ENCODE measurements around the gene PHF2. TPM values are rescaled to one million over a fixed set of nuclear protein-coding genes. Genes with fewer than 3 reads are reported as not detected.

PHF2 gene
- total and polyA plus RNA-seq, 2 of the 8 experiments (the other 6 are each of a cell fraction or from before 2014, with no cell fraction given): 3.4 to 9.4 TPM

DNA sequence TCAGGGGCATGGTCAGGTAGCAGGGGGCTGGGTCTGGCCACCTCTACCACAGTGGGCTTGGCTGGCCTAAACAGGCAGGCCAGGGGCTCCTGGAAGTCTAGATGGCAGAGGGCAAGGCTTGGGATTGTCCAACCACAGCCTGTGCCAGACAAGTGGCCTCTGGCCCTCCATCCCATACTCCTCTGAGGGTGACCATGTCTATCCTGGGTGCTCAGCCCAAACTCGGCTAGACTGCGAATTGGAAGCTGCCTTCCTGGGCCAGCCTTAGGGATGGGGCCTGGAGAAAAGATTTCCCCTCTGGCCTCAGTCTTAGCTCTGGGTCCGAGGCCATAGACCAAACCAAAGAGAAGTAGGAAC lies 110.5 kb downstream of the PHF2 start (continued):
- TF ChIP-seq, protein P1, sequence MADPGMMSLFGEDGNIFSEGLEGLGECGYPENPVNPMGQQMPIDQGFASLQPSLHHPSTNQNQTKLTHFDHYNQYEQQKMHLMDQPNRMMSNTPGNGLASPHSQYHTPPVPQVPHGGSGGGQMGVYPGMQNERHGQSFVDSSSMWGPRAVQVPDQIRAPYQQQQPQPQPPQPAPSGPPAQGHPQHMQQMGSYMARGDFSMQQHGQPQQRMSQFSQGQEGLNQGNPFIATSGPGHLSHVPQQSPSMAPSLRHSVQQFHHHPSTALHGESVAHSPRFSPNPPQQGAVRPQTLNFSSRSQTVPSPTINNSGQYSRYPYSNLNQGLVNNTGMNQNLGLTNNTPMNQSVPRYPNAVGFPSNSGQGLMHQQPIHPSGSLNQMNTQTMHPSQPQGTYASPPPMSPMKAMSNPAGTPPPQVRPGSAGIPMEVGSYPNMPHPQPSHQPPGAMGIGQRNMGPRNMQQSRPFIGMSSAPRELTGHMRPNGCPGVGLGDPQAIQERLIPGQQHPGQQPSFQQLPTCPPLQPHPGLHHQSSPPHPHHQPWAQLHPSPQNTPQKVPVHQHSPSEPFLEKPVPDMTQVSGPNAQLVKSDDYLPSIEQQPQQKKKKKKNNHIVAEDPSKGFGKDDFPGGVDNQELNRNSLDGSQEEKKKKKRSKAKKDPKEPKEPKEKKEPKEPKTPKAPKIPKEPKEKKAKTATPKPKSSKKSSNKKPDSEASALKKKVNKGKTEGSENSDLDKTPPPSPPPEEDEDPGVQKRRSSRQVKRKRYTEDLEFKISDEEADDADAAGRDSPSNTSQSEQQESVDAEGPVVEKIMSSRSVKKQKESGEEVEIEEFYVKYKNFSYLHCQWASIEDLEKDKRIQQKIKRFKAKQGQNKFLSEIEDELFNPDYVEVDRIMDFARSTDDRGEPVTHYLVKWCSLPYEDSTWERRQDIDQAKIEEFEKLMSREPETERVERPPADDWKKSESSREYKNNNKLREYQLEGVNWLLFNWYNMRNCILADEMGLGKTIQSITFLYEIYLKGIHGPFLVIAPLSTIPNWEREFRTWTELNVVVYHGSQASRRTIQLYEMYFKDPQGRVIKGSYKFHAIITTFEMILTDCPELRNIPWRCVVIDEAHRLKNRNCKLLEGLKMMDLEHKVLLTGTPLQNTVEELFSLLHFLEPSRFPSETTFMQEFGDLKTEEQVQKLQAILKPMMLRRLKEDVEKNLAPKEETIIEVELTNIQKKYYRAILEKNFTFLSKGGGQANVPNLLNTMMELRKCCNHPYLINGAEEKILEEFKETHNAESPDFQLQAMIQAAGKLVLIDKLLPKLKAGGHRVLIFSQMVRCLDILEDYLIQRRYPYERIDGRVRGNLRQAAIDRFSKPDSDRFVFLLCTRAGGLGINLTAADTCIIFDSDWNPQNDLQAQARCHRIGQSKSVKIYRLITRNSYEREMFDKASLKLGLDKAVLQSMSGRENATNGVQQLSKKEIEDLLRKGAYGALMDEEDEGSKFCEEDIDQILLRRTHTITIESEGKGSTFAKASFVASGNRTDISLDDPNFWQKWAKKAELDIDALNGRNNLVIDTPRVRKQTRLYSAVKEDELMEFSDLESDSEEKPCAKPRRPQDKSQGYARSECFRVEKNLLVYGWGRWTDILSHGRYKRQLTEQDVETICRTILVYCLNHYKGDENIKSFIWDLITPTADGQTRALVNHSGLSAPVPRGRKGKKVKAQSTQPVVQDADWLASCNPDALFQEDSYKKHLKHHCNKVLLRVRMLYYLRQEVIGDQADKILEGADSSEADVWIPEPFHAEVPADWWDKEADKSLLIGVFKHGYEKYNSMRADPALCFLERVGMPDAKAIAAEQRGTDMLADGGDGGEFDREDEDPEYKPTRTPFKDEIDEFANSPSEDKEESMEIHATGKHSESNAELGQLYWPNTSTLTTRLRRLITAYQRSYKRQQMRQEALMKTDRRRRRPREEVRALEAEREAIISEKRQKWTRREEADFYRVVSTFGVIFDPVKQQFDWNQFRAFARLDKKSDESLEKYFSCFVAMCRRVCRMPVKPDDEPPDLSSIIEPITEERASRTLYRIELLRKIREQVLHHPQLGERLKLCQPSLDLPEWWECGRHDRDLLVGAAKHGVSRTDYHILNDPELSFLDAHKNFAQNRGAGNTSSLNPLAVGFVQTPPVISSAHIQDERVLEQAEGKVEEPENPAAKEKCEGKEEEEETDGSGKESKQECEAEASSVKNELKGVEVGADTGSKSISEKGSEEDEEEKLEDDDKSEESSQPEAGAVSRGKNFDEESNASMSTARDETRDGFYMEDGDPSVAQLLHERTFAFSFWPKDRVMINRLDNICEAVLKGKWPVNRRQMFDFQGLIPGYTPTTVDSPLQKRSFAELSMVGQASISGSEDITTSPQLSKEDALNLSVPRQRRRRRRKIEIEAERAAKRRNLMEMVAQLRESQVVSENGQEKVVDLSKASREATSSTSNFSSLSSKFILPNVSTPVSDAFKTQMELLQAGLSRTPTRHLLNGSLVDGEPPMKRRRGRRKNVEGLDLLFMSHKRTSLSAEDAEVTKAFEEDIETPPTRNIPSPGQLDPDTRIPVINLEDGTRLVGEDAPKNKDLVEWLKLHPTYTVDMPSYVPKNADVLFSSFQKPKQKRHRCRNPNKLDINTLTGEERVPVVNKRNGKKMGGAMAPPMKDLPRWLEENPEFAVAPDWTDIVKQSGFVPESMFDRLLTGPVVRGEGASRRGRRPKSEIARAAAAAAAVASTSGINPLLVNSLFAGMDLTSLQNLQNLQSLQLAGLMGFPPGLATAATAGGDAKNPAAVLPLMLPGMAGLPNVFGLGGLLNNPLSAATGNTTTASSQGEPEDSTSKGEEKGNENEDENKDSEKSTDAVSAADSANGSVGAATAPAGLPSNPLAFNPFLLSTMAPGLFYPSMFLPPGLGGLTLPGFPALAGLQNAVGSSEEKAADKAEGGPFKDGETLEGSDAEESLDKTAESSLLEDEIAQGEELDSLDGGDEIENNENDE (IDR thresholded peaks at IDR 0.05; ENCODE audit: insufficient replicate concordance, low read length): no peak

Measured in H1 (cell line).